Mesenchymal stem cell (in vitro differentiated cells and primary cell): Measurements from ENCODE around the gene RBFOX2.
A peak's percentile ranks its signal among the peaks of the same experiment; 100 is the strongest.

ENCODE experiments used
- DNase-seq: peaks from one replicate; pipeline ENCODE4 v3.0.0-alpha.2; 2013
- H2AFZ ChIP-seq: one replicate; pipeline ENCODE4 v1.6.1; 2013; ENCODE audit warnings: low read depth, mild to moderate bottlenecking, control low read depth, inconsistent platforms, low read length, moderate library complexity
- H2AK5ac ChIP-seq: 2 replicates; pipeline ENCODE4 v1.6.1; 2013; ENCODE audit warnings: low read length, moderate library complexity, mild to moderate bottlenecking, inconsistent platforms; ENCODE audit not compliant: severe bottlenecking
- H2BK120ac ChIP-seq: one replicate; pipeline ENCODE4 v1.6.1; 2013; ENCODE audit warnings: low read depth, mild to moderate bottlenecking, inconsistent platforms, low read length, moderate library complexity
- H2BK12ac ChIP-seq, 2 experiments: one replicate each; pipeline ENCODE4 v1.6.1; 2013; ENCODE audit warnings: inconsistent platforms in 2 of 2, low read length in 2 of 2, mild to moderate bottlenecking in 2 of 2, moderate library complexity in 2 of 2, control low read depth in 1 of 2
- H2BK15ac ChIP-seq: one replicate; pipeline ENCODE4 v1.6.1; 2013; ENCODE audit warnings: mild to moderate bottlenecking, low read depth, inconsistent platforms; ENCODE audit not compliant: poor library complexity, severe bottlenecking
- H2BK5ac ChIP-seq: 2 replicates; pipeline ENCODE4 v1.6.1; 2013; ENCODE audit warnings: low read depth, mild to moderate bottlenecking, low read length, control low read depth, inconsistent platforms; ENCODE audit not compliant: poor library complexity, severe bottlenecking
- H3K14ac ChIP-seq, 2 experiments: one replicate each; pipeline ENCODE4 v1.6.1; 2013; ENCODE audit warnings: inconsistent platforms in 2 of 2, low read length in 2 of 2, control low read depth in 1 of 2, mild to moderate bottlenecking in 1 of 2, moderate library complexity in 1 of 2
- H3K18ac ChIP-seq, 2 experiments: one replicate each; pipeline ENCODE4 v1.6.1; 2013; ENCODE audit warnings: inconsistent platforms in 2 of 2, low read length in 2 of 2, control low read depth in 1 of 2, low read depth in 1 of 2, mild to moderate bottlenecking in 1 of 2
- H3K23ac ChIP-seq, 2 experiments: one replicate each; pipeline ENCODE4 v1.6.1; 2013; ENCODE audit warnings: inconsistent platforms in 2 of 2, low read length in 2 of 2, mild to moderate bottlenecking in 2 of 2, moderate library complexity in 2 of 2, control low read depth in 1 of 2
- H3K27ac ChIP-seq: 2 replicates; pipeline ENCODE4 v1.5.1; 2013; ENCODE audit warnings: mild to moderate bottlenecking, moderate library complexity, low read length, control low read depth, inconsistent platforms; ENCODE audit not compliant: poor library complexity, severe bottlenecking
- H3K27me3 ChIP-seq, 2 experiments: 2 replicates each; pipeline versions ENCODE4 v1.6.1 to v1.7.0; 2013; ENCODE audit warnings: low read length in 2 of 2, mild to moderate bottlenecking in 2 of 2, moderate library complexity in 2 of 2, control low read depth in 1 of 2, inconsistent platforms in 1 of 2; ENCODE audit not compliant: control insufficient read depth in 1 of 2, insufficient read depth in 1 of 2
- H3K36me3 ChIP-seq, 2 experiments: 2 replicates each; pipeline versions ENCODE4 v1.6.1 to v1.7.0; 2013; ENCODE audit warnings: low read length in 2 of 2, control low read depth in 1 of 2, inconsistent platforms in 1 of 2, low read depth in 1 of 2, mild to moderate bottlenecking in 1 of 2; ENCODE audit not compliant: insufficient read depth in 2 of 2, control insufficient read depth in 1 of 2
- H3K4ac ChIP-seq, 2 experiments: one replicate each; pipeline ENCODE4 v1.6.1; 2013; ENCODE audit warnings: inconsistent platforms in 2 of 2, low read length in 2 of 2, mild to moderate bottlenecking in 2 of 2, moderate library complexity in 2 of 2, control low read depth in 1 of 2, low read depth in 1 of 2
- H3K4me1 ChIP-seq: 2 replicates; pipeline ENCODE4 v1.6.1; 2013; ENCODE audit warnings: low read depth, low read length, control low read depth; ENCODE audit not compliant: control insufficient read depth, insufficient read depth
- H3K4me2 ChIP-seq: 2 replicates; pipeline ENCODE4 v1.6.1; 2013; ENCODE audit warnings: low read length, mild to moderate bottlenecking, inconsistent platforms; ENCODE audit not compliant: poor library complexity, severe bottlenecking
- H3K4me3 ChIP-seq, 2 experiments: 2 replicates each; pipeline versions ENCODE4 v1.5.1 to v1.7.0; 2013; ENCODE audit warnings: low read length in 2 of 2, mild to moderate bottlenecking in 2 of 2, control low read depth in 1 of 2, low read depth in 1 of 2; ENCODE audit not compliant: insufficient read depth in 1 of 2
- H3K79me1 ChIP-seq: replicated peaks from 2 replicates; pipeline ENCODE4 v1.6.1; 2013; ENCODE audit warnings: mild to moderate bottlenecking, control low read depth, low read length, inconsistent platforms; ENCODE audit not compliant: poor library complexity, severe bottlenecking
- H3K9ac ChIP-seq: 2 replicates; pipeline ENCODE4 v1.7.0; 2013; ENCODE audit warnings: mild to moderate bottlenecking, low read length, moderate library complexity
- H3K9me3 ChIP-seq: 2 replicates; pipeline ENCODE4 v1.7.0; 2013; ENCODE audit warnings: mild to moderate bottlenecking, low read length; ENCODE audit not compliant: control insufficient read depth
- H4K8ac ChIP-seq: one replicate; pipeline ENCODE4 v1.6.1; 2013; ENCODE audit warnings: inconsistent platforms, mild to moderate bottlenecking, low read length, moderate library complexity
- H4K91ac ChIP-seq: one replicate; pipeline ENCODE4 v1.6.1; 2013; ENCODE audit warnings: mild to moderate bottlenecking, low read length, inconsistent platforms
- WGBS: methylation state at CpG from one replicate; pipeline ENCODE4 v1.1.7; 2013; ENCODE audit warnings: mixed read lengths; 5-methylcytosine and 5-hydroxymethylcytosine counted together

The RBFOX2 gene

GRCh38 chr22:35735542-35735941, 293.1 kb downstream of the RBFOX2 start:
- Histone ChIP-seq H3K9ac (no peak overlapping the region), H3K23ac (no peak overlapping the region), H3K9me3 (no peaks in the 10 kb centered on the region), H4K8ac (no peak overlapping the region), H3K27ac (no peak overlapping the region), H3K27me3 (no peaks in the 10 kb centered on the region), H3K4me3 (no peak overlapping the region), H3K4me1 (peaks cover 1% of the 10 kb centered on the region), H3K4ac (no peak overlapping the region), H2AK5ac (no peak overlapping the region), H3K18ac (no peak overlapping the region), H3K14ac (no peak overlapping the region), H2AFZ (no peak overlapping the region), H3K79me1 (peaks cover 6% of the 10 kb centered on the region), H3K36me3 (peaks cover 29 to 41% of the 10 kb centered on the region in 2 experiments), H4K91ac (no peak overlapping the region), H2BK5ac (no peak overlapping the region), H2BK15ac (no peak overlapping the region), H3K4me2 (no peak overlapping the region), H2BK12ac (no peak overlapping the region), H2BK120ac (no peak overlapping the region)
- 94% methylated on average over 1 of the region's 1 CpG for WGBS
- DNase-seq = no peak

- H3K9ac ChIP-seq = no peak overlapping the region
- no peak overlapping the region for H3K4ac ChIP-seq
- H3K9me3 ChIP-seq = no peaks in the 10 kb centered on the region
- peaks cover 29 to 40% of the 10 kb centered on the region in 2 experiments for H3K36me3 ChIP-seq
- H3K4me1 ChIP-seq = peaks cover 1% of the 10 kb centered on the region
- no peak overlapping the region for H3K18ac ChIP-seq
- H3K27me3 ChIP-seq = no peaks in the 10 kb centered on the region
- no peak overlapping the region for H2BK12ac ChIP-seq
- H4K8ac ChIP-seq = no peak overlapping the region
- no peak overlapping the region for H3K14ac ChIP-seq
- 94% methylated on average over 7 of the region's 7 CpGs for WGBS
- DNase-seq = no peak
- H2BK5ac ChIP-seq = no peak overlapping the region
- H2BK120ac ChIP-seq = no peak overlapping the region
- H4K91ac ChIP-seq = no peak overlapping the region
- no peak overlapping the region for H3K4me3 ChIP-seq
- H2BK15ac ChIP-seq = no peak overlapping the region
- H3K4me2 ChIP-seq = no peak overlapping the region
- H3K23ac ChIP-seq = no peak overlapping the region
- H3K27ac ChIP-seq = no peak overlapping the region
- H2AFZ ChIP-seq = no peak overlapping the region
- H2AK5ac ChIP-seq = no peak overlapping the region
- H3K79me1 ChIP-seq = peaks cover 2% of the 10 kb centered on the region
These were observed 294.2 kb downstream of the RBFOX2 start for GRCh38 chr22:35734517-35734827.

- H4K91ac ChIP-seq = no peak overlapping the region
- no peak overlapping the region for H2BK120ac ChIP-seq
- DNase-seq = no peak
- H3K4me2 ChIP-seq = no peak overlapping the region
- no peak overlapping the region for H2BK15ac ChIP-seq
- no peak overlapping the region for H3K23ac ChIP-seq
- H3K9ac ChIP-seq = no peak overlapping the region
- no peak overlapping the region for H3K14ac ChIP-seq
- no peak overlapping the region for H3K27ac ChIP-seq
- no peaks in the 10 kb centered on the region for H3K9me3 ChIP-seq
- H3K4me1 ChIP-seq = peaks cover 2% of the 10 kb centered on the region
- no peak overlapping the region for H2AK5ac ChIP-seq
- no peaks in the 10 kb centered on the region for H3K27me3 ChIP-seq
- no peak overlapping the region for H3K4me3 ChIP-seq
- H3K18ac ChIP-seq = no peak overlapping the region
- no peak overlapping the region for H4K8ac ChIP-seq
- H3K79me1 ChIP-seq = no peaks in the 10 kb centered on the region
- no peak overlapping the region for H2AFZ ChIP-seq
- 92% methylated on average over 7 of the region's 7 CpGs for WGBS
- H2BK5ac ChIP-seq = no peak overlapping the region
- H3K36me3 ChIP-seq = peaks cover 26 to 34% of the 10 kb centered on the region in 2 experiments
- H3K4ac ChIP-seq = no peak overlapping the region
- no peak overlapping the region for H2BK12ac ChIP-seq
These were observed 294.7 kb downstream of the RBFOX2 start for GRCh38 chr22:35733791-35734516.

GRCh38 chr22:35733036-35733435, 295.6 kb downstream of the RBFOX2 start:
- Histone ChIP-seq H3K27me3 (no peaks in the 10 kb centered on the region), H4K8ac (peak overlapping the region; percentile 49), H2BK5ac (no peak overlapping the region), H3K4me1 (peaks cover 7% of the 10 kb centered on the region), H3K4ac (no peak overlapping the region), H3K27ac (no peak overlapping the region), H3K4me3 (no peak overlapping the region), H3K9me3 (no peaks in the 10 kb centered on the region), H2BK15ac (no peak overlapping the region), H4K91ac (no peak overlapping the region), H2AK5ac (no peak overlapping the region), H2BK12ac (no peak overlapping the region), H3K4me2 (no peak overlapping the region), H2AFZ (no peak overlapping the region), H3K36me3 (peaks cover 20 to 25% of the 10 kb centered on the region in 2 experiments), H2BK120ac (no peak overlapping the region), H3K23ac (no peak overlapping the region), H3K14ac (no peak overlapping the region), H3K9ac (no peak overlapping the region), H3K79me1 (no peaks in the 10 kb centered on the region), H3K18ac (no peak overlapping the region)
- whole genome bisulfite sequencing = 88% methylated on average over 10 of the region's 10 CpGs
- no peak for DNase-seq
